ENCODE results near the gene GPN1.

DNA sequence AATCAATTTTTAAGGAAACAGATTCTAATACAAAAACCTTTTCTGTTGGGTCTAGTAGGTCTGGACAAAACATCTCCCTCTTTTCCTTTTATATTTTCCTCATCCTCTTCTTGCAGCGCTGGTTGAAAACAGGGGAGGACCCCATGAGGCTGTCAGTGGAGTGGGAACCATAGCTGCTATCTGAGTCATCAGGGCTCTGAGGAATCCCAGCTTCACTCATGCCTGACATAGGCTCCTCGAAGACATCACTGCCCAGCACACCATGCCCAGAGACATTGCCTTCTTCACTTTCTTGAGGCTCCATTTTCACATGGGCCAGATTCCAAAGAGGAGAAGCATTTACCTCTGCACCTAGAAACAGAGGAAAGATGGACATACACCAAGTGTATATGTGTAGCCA lies 24.5 kb downstream of the GPN1 start:
- TF ChIP-seq EP300 (IDR thresholded peaks at IDR 0.05) (no peak), POLR2A (IDR thresholded peaks at IDR 0.05) (no peak), POLR2AphosphoS5 (IDR thresholded peaks at IDR 0.05) (no peak)
- TF ChIP-seq, protein P1, sequence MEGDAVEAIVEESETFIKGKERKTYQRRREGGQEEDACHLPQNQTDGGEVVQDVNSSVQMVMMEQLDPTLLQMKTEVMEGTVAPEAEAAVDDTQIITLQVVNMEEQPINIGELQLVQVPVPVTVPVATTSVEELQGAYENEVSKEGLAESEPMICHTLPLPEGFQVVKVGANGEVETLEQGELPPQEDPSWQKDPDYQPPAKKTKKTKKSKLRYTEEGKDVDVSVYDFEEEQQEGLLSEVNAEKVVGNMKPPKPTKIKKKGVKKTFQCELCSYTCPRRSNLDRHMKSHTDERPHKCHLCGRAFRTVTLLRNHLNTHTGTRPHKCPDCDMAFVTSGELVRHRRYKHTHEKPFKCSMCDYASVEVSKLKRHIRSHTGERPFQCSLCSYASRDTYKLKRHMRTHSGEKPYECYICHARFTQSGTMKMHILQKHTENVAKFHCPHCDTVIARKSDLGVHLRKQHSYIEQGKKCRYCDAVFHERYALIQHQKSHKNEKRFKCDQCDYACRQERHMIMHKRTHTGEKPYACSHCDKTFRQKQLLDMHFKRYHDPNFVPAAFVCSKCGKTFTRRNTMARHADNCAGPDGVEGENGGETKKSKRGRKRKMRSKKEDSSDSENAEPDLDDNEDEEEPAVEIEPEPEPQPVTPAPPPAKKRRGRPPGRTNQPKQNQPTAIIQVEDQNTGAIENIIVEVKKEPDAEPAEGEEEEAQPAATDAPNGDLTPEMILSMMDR (IDR thresholded peaks at IDR 0.05) = no peak

Measured in sigmoid colon (tissue), 4 donors.